GM23338 (cell line): ENCODE measurements around the gene MKLN1.

Experiments
- CREB1 ChIP-seq: fragments of 250-450 bp; sonication (Bioruptor Pico); IDR thresholded peaks from 2 replicates; pipeline ENCODE4 v1.5.0; 2020; ENCODE audit warnings: low read depth, mild to moderate bottlenecking, moderate library complexity
- CTCF ChIP-seq, 2 experiments: fragments of 200-600 bp in 1 of 2; sonication (generic) in 1 of 2; conservative IDR thresholded peaks; 2 replicates each; pipeline versions ENCODE4 v1.5.1 to v1.6.1; 2016 to 2017; ENCODE audit warnings: antibody characterized with exemption in 2 of 2, low read depth in 2 of 2, mild to moderate bottlenecking in 2 of 2, moderate library complexity in 1 of 2
- ETS1 ChIP-seq: IDR thresholded peaks from 2 replicates; pipeline ENCODE4 v1.6.1; 2016; ENCODE audit warnings: antibody characterized with exemption
- JUNB ChIP-seq: IDR thresholded peaks from one replicate; pipeline ENCODE4 v1.6.1; 2016; ENCODE audit warnings: antibody characterized with exemption; ENCODE audit not compliant: unreplicated experiment
- POLR2AphosphoS5 ChIP-seq: IDR thresholded peaks from 2 replicates; pipeline ENCODE4 v1.6.1; 2016; ENCODE audit warnings: antibody characterized with exemption, low read depth

- TF ChIP-seq CREB1, result no peak
- TF ChIP-seq CTCF (conservative IDR thresholded peaks at IDR 0.05; ENCODE audit: low read depth in 2 of 2), result no peak
- no peak for TF ChIP-seq POLR2AphosphoS5
- TF ChIP-seq JUNB, result no peak
- no peak for TF ChIP-seq ETS1
Measured at GRCh38 chr7:131476740-131477139, 149.1 kb downstream of the MKLN1 start.
